ENCODE results near the gene DIPK1C.

DIPK1C gene

DNA sequence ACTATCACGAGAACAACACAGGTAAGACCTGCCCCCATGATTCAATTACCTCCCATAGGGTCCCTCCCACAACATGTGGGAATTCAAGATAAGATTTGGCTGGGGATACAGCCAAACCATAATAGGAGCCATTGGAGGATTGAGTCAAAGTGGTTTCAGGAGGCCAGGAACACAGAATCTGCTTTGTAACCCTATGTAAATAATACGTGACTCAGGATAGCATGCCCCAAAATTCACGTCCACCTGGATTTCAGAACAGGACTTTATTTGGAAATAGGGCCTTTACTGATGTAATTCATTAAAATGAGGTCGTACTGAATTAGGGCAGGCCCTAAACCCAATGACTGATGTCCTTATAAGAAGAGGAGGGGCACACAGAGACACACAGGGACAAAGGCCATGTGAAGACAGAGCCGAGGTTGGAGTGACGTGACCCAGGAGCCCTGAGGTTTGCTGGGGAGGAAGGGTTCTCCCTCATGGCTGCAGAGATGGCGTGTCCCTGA, 23.1 kb upstream of the DIPK1C start:
- DNase-seq: no peak

DNA sequence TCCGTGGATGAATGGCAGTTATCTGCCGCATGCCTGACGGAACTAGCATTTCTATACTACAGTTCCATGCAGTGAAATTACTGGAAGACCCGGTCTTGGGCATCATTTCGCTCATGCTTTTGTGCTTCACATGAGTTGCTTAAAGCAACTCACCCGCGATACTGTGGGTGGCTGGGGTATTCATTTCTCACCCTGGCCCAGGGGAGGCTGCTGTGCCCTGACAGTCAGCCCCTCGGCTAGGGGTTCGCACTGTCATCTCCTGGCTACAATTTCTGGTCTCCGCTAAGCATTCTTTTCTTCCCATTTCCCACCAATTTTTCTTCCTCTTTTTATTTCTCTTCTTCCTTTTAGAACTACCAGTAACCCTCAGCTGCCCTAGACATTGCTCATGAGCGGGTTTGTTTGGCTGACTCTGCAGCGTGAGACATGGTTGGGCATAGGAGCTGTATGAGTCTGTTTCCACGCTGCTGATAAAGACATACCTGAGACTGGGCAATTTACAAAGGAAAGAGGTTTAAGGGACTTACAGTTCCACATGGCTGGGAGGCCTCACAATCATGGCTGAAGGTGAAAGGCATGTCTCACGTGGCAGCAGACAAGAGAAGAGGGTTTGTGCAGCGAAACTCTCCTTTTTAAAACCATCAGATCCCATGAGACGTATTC, 22.5 kb upstream of the DIPK1C start:
- no peak for DNase-seq

DNA sequence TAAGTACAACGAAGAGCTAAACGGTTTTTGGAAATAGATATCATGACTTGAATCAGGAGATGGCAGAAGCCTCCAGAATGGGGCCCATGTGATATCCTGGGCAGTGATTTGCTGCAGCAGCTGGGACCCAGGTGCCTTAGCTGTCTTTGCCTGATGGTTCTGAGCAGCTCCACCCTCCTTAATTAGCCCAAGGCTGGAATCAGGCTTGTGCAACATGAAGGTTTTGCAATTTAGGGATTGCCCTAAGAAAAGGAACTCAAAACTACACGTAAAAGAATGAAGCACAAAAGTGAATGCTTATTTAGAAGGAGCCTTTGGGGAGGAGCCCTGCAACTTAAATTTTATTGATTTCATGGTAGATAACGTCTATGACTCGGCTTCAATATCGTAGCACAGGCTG, 21.8 kb upstream of the DIPK1C start:
- DNase-seq: no peak

DNA sequence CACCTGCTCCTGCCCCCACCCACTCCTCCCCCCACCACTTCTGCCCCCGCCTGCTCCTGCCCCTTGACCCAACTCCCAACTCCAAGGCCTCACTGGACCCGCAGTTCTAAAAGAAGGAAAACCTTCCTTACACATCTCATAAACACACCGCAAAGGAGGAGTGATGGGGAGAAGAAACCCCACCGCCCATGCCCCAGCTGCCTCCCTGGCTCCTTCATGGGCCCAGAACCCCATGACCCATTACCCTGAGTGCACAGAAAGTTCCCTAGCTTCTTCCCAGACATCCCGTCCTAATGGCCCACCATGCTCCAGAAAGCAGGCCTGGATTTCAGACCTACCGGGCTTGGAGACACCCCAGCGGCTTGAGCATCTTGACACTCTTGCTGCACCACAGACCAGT, 21.2 kb upstream of the DIPK1C start:
- DNase-seq: no peak

DNA sequence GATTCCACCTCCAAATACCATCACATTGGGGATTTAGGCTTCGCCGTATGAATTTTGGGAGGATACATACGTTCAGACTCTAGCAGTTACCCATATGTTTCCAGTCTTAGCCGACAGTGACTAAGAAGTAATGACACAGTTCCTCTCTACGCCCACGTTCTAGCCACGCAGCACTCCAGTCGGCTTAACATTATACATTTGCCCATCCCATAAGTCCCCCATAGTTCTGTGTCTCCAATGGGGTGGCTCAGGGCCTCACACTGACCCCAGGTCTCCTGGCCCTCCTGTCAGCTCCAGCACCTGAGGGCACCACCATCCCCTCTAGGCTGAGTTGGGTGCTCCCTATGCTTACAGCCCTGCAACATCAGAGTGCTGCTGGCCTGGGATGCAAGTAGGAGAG, 20.7 kb upstream of the DIPK1C start:
- no peak for DNase-seq

DNA sequence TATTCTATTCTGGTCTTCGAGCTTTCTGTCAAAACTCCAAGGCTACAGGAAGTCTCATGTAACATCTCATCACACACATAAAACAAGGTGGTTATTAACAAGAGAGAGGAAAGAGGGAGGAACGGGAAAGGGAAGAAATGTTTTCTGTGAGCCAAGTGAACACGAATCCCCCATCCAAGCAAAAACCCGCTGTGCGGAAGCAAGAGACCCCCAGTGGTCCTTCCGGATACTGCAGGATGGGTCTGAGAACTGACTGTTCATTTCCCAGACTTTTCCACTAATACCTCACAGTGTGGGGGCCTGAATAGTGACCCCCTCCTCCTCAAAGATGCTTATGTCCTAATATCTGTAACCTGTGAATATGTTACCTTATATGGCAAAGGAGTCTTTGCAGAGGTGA, 19.0 kb upstream of the DIPK1C start:
- DNase-seq: no peak

DNA sequence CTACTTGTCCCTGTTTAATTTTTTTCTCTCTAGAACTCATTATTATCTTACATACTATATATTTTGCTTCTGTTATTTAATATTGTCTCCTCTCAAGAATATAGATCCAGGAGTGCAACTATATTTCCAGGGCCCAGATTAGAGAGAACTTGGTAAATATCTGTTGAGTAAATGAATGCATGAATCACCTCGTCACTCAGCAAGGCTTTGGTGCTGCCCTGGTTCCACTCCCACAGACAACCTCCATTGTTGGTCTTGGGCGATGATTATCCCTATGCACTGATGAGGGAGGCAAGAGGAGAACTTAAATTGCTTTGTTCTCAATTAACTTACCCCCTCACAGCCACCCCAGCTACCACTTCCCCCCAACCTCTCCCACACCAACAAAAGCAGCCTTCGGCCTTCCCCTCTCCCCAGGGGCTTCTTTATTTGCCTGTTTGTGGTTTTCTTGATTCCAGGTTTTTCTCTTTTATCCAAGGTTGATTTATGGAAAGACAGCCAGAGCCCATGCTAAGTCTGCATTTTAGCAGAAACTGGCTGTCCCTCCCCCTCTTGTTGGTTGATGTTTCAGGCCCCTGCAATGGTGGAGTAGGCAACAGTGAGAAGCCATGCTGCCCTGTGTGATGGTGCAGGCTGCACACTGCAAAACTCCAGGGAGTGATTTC, 17.0 kb upstream of the DIPK1C start:
- DNase-seq: no peak

DNA sequence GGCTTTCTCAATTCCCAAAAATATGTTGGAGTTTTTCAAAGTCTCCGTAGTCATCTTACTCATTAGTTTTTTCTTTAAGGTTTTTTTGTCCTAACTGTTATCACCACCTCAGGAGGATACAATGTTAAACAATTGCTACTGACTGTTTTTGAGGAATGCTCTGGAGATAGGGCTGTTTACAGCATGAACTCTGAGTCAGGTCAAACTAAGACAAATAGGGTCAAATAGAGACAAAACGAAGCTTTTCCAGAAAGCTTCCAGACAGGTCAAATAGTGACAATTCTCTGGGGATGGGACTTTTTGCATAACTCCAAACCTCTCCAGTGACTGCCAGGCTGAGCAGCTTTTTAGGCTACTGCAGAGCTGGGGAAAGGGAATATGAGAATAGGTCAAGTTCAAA, 15.2 kb upstream of the DIPK1C start:
- DNase-seq: no peak

DNA sequence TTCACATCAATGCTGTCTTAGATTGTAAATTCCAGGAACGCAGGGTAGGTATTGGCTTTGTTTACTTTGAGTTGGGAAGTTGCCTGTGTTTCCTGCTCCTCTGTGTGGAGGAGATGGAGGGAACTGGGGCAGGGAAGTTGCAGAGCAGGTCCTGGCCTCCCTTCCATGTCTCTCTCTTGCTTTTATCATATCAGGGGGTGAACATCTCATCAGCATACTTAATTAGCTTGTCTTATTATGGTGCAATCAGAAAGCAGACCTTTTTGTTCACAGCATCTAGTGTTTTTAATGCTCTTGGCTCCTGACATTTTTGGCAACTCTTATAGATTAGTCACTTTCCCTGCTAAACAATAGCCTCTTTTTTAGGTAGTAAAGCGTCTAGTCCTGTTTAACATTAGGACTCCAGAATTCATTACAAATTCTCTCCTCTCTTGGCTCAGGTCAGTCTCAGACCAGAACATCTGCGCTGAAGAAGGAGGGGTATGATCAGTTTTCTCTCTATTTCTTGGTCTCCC, 11.5 kb upstream of the DIPK1C start:
- no peak for DNase-seq

DNA sequence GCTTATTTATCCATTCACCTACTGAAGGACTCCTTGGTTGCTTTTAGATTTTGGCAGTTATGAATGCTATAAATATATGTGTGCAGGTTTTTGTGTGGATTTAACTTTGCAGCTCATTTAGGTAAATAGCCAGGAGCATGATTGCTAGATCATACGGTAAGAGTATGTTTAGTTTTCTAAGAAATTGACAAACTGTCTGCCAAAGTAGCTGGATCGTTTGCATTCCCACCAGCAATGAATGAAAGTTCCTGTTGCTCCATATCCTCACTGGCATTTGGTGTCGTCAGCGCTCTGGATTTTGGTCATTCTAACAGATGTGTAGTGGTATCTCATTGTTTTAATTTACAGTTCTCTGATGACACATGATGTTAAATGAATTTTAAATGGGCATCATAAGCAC, 8.7 kb upstream of the DIPK1C start:
- DNase-seq: no peak

DNA sequence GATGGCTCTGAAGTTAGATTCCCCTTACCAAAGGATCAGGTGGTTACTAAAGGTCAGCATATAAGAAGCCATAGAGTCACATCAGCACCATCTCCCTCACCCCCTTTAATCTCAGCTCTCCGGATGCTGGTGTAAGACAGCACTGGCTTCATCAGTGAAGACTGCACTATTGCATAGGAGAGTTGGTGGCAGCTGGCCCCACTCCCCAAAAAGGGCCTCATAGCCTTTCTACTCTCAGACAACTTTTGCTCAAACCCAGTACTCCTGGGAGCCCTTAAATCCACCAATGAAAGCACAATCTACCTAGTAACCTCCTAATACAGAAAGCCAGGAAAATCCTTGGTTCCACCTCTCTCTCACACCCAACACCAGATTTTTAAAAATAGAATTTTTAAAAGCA, 6.9 kb upstream of the DIPK1C start:
- DNase-seq: no peak

DNA sequence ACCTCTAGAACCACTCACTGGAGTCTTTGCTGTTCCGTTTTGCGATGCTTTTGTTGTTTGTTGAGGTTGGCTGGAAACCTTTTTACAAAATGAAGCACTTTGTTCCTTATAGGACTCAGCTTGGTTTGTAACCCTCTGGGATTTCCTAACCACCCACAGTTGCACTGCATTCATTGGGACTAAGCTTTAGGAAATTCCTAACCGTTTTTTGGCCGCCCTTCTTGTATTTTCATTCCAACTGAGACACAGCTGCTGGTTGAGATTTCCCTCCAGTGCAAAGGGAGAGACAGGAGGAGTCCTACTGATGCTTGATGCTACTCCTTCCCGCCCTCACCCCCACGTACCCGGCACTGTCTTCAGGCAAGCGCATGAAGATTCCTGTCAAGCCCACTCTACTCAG, 6.1 kb upstream of the DIPK1C start:
- no peak for DNase-seq

DNA sequence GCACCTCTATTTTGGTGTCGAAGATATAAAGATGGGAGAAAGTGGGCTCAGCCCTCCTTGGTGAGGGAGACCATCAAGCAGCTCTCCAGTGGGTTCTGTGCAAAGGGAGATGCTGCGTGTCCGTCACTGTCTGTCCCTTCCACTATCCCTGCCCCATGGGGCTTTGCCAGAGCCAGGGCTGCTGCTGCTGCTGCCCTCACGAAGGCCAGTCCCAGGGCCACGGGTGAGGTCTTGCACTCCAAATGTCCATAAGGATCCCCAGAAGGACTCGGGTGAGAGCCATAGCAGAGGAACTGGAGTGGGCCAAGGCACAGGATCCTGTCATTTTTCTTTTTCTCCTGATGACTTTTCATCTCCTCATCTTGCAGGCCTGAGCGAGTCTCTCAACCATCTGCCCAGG, 3.7 kb upstream of the DIPK1C start:
- DNase-seq: no peak

DNA sequence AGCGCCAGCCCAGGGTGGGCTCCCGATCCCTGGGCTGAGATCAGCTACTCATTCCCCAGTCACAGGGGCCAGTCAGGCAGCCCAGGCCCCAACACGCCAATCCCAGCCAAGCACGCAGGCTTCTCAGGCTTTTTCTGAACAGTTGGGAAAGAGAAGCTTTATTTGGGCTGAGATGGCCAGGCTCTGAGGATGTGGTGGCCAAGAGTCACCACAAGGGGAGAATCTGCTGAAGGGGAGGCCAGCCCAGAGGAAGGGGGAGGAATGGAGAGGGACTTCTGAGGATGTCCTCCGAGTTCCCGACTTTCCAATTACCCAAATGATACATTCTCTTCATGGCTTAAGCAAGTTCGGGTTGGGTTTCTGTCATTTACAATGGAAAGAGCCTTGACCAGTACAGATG, 2.8 kb upstream of the DIPK1C start:
- no peak for DNase-seq

DNA sequence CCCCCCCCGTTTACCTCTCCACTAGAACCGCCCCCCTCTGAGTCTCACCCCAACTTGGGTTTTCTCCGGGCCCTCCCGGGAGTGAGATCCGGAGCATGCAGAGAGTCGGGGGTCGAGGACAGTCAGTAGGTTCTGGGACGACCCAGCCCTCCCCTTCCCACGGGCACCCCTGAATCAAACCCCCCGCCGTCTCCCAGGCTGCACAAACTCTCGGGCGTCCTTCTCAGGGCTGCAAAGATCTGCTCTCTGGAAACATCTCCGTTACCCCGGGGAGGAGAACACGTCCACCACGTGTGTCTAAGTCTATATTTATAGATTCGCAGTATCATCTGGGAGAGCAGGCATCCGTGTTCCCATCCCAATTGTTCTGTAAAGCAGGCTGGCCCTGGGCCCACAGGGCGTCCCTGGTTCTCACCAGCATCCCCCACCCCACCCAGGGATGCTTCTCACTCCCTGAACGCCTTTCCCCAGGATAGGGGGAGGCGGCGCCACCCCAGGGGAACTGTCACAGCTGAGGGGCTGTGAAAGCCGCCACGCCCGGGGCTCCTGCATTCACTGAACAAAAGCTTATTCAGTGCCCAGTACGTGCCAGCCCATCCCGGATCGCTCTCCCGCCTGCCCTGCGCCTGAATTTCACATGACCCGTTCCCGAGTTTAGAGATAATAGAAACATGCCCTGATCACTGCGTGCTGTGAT, 765 bp upstream of the DIPK1C start:
- DNase-seq: no peak

DNA sequence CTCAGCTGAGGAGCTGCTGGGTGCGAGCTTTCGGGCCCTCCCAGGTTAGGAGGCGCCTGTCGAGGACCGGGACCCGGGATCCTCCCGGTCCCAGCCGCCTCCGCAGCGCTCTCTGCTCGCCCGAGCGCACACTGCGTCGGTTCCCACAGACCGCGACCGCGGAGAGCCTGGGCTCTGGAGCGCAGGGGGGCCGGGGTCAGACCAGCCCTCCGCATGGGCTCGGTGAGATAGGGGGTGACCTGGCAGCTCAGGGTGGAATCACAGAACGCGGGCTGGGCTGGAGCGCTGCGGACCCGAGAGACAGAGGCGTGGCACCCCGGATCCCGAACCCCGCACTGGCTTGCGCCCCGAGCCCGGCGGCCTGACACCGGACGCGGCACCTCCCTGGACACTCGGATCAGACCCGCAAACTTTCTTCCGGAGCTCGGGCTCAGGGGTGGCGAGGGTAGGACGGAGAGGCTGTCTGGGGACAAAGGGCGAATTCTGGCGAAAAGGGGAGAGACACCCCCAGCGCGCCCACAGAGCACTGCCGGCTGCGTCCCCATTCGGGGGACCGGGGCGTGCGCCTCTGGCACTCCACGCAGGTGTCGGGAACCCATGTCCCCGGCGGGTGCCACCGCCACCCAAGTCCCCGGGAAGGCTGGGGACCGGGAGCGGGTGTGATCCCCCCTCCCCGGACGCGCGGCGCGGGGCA, 612 bp downstream of the DIPK1C start:
- peak; percentile 12 for DNase-seq

DNA sequence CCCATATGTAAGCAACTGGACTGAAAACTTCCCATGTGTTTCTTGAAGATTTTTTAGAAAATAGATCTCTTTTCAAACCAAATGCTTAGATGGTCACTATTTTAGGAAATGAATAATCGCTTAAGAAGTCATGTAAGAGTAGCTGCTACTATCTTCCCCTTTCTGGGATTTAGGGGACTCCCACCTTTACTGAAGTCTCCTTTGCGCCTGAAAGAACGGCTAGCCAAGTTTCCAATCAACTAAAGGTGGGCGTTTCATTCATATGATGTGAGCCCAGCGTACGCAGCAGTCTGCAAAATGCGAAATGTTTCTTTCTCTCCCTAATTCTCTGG, 1.1 kb downstream of the DIPK1C start:
- no peak for DNase-seq

DNA sequence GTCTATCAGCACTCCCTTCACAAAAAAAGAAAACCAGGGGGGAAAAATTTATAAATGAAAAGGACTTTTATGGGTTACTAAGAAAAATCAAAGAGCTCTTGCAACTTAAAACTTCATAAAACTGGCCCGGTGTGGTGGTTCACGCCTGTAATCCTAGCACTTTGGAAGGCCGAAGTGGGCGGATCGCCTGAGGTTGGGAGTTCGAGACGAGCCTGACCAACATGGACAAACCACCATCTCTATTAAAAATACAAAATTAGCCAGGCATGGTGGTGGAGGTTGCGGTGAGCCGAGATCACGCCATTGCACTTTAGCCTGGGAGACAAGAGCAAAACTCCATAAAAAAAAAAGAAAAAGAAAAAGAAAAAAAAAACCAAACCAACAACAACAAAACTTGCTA, 1.7 kb downstream of the DIPK1C start:
- DNase-seq: no peak

DNA sequence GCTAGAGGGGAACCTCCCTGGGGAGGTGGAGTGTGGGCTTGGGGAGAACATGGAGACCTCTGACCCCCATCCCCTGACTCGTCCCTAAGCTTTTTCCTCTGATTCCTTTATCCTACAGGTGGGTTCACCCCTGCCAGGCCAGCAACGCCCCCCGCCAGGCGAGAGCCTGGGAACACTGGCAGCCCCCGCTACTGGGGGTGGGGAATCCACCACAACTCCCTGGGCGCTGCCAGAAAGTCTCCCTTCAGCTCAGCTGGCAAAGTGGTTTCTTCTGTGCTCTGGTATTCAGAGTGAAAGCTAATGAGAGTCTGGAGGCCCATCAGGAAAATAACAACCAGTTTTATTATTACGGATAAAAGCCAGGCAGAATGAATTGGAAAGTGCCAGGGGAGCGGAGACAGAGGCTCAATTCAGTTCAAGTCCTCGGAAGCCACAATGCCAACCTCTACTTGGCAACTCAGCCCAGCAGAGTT, 2.8 kb downstream of the DIPK1C start:
- no peak for DNase-seq

DNA sequence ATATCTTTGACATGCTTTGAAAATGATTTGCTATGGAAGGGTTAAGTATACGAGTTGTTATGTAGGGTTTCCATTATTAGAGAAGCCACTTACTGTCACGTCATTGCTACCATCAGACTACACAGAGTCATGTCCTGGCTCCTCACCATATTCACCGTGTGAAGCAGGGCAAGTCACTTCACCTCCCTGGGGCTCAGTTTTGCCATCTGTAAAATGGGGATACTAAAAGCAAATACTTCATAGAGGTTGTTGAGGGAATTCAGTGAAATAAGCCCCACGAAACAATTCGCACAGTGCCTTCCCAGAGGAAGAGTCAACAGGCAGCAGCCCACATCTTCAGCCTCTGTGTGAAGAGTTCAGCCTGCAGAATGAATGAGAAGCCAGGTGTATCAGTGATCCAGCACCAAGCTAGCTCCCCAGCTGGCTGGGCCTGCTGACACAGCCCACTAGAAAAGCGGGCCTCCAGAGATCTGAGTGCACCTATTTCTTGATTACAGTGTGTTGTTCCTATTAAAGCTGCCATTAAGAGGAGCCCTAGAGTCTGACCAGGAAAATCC, 3.4 kb downstream of the DIPK1C start:
- DNase-seq: no peak

DNA sequence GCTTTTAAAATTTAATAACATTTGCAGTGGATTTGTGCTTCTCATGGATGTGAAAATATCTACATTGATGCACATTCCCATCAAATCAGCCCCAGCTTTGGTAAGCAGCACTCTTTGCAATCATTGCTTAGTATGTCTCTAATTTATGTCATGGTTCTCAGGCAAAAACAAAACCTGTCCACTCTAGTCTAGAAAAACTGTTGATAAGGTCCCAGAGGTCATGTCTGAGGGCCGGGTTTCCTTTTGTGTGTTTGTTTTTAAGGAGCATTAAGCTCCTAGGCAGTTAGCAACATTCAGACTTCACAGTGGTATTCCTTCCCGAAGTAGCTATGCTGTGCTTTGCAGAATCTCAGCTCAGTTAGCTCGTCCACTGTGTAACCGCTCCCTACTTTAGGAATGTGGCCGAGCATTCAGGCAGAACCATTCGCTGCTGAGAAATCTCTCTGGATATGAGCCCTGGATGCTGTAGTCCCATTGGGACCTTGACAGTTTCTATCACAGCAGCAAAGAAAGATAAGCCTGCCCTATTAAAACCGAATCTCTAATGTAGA, 4.0 kb downstream of the DIPK1C start:
- DNase-seq: no peak

DNA sequence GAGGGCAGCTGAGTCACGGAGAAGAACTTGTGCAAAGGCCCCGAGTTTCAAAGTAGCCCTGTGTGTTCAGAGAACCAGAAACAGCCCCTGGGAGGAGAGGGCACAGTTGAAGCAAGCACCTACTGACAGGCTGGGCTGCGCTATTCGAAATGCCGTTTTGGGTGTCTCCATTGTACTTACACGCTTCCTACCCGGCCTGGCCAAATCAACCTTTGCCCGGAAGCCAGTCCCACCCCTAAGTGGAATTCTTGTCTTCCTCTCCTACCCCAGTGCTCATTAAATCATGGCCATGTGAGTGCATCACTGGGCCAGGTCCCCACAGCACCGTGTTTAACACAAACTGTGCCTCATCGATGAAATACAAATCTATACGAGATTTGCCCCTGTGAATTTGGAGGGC, 6.0 kb downstream of the DIPK1C start:
- no peak for DNase-seq

DNA sequence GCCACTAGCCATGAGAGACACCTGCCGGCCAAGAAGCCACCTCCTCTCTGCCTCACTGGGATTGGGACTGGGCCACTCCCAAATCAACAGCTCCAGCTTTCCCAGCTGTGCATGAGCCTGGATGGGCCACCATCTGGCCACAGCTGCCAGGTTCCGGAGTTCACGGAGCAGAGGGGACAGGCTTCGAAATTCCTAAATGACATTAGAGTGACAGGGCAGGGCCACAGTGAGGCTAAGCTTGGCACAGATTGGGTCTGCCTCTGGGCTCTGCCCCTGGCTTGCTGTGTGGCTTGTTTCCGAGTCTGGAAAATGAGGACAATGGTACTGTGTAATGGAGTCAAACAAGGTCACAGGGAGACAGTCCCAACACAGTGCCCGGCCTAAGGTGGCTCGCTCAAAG, 6.5 kb downstream of the DIPK1C start:
- no peak for DNase-seq
